IMR-90 (cell line): ENCODE measurements around the gene WBP11.

Source experiments
- BHLHE40 ChIP-seq: fragments of 150-350 bp; IDR thresholded peaks from 2 replicates; pipeline ENCODE4 v1.6.1; 2016; ENCODE audit warnings: mild to moderate bottlenecking, low read depth, low read length
- CTCF ChIP-seq: conservative IDR thresholded peaks from 2 replicates; pipeline ENCODE4 v1.5.1; 2012; ENCODE audit warnings: mild to moderate bottlenecking, low read depth, low read length, improper control_type of control experiment
- ELK1 ChIP-seq: fragments of 150-350 bp; IDR thresholded peaks from 2 replicates; pipeline ENCODE4 v1.6.1; 2016; ENCODE audit warnings: low read depth, mild to moderate bottlenecking, low read length, moderate library complexity, borderline replicate concordance
- FOS ChIP-seq: fragments of 150-350 bp; IDR thresholded peaks from 2 replicates; pipeline ENCODE4 v1.6.1; 2016; ENCODE audit warnings: low read depth, low read length
- MAZ ChIP-seq: IDR thresholded peaks from 2 replicates; pipeline ENCODE4 v1.6.1; 2012; ENCODE audit warnings: low read depth, mild to moderate bottlenecking, low read length, improper control_type of control experiment, moderate library complexity, borderline replicate concordance
- NFE2L2 ChIP-seq: fragments of 150-350 bp; IDR thresholded peaks from 2 replicates; pipeline ENCODE4 v1.6.1; 2016; ENCODE audit warnings: low read depth, mild to moderate bottlenecking, low read length
- POLR2A ChIP-seq: IDR thresholded peaks from 2 replicates; pipeline ENCODE4 v1.6.1; 2012; ENCODE audit warnings: mild to moderate bottlenecking, low read depth, low read length
- RAD21 ChIP-seq: IDR thresholded peaks from 2 replicates; pipeline ENCODE4 v1.6.1; 2012; ENCODE audit warnings: low read length, improper control_type of control experiment
- RFX5 ChIP-seq: IDR thresholded peaks from 2 replicates; pipeline ENCODE4 v1.8.0; 2012; ENCODE audit warnings: low read depth, mild to moderate bottlenecking, low read length, moderate library complexity
- SMC3 ChIP-seq: fragments of 150-350 bp; IDR thresholded peaks from 2 replicates; pipeline ENCODE4 v1.6.1; 2016; ENCODE audit warnings: low read depth, mild to moderate bottlenecking, antibody characterized with exemption, low read length, moderate library complexity
- USF2 ChIP-seq: fragments of 150-350 bp; IDR thresholded peaks from 2 replicates; pipeline ENCODE4 v1.6.1; 2017; ENCODE audit warnings: mild to moderate bottlenecking, antibody characterized with exemption, low read length, low read depth

GRCh38 chr12:14828892-14829291 is 25.6 kb upstream of the WBP11 start:
- TF ChIP-seq POLR2A = no peak
- TF ChIP-seq CTCF = no peak
- no peak for TF ChIP-seq FOS
- no peak for TF ChIP-seq MAZ
- TF ChIP-seq NFE2L2 = no peak
- TF ChIP-seq RAD21 = no peak
- TF ChIP-seq USF2 = no peak
- no peak for TF ChIP-seq SMC3
- no peak for TF ChIP-seq BHLHE40
- no peak for TF ChIP-seq ELK1
- peak; percentile 94 for TF ChIP-seq RFX5
